Kidney (tissue), 14 donors: Measurements from ENCODE around the gene PNLIPRP2. TPM values are rescaled to one million over a fixed set of nuclear protein-coding genes. Genes with fewer than 3 reads are reported as not detected.

Source experiments
- DNase-seq, 5 donors: peaks; one replicate each; pipeline ENCODE4 v3.0.0-alpha.2; 2013 to 2020
- FAIRE-seq: peaks from 2 replicates; lab custom pipeline; 2012; peaks lifted over from hg19 to GRCh38; lab: Jason Lieb, UNC
- H3K27ac ChIP-seq, 2 donors: one replicate each; pipeline ENCODE4 v1.7.0; 2013; ENCODE audit warnings: low read depth in 2 of 2, low read length in 2 of 2, inconsistent platforms in 1 of 2
- H3K27me3 ChIP-seq: one replicate; pipeline ENCODE4 v1.7.1; 2013; ENCODE audit warnings: low read length, inconsistent platforms; ENCODE audit not compliant: control insufficient read depth, insufficient read depth
- H3K36me3 ChIP-seq, 3 donors: one replicate each; pipeline versions ENCODE4 v1.7.0 to v1.7.1; 2013; ENCODE audit warnings: low read length in 3 of 3, control low read depth in 1 of 3, inconsistent platforms in 1 of 3; ENCODE audit not compliant: insufficient read depth in 3 of 3, control insufficient read depth in 2 of 3
- H3K4me1 ChIP-seq, 3 donors: one replicate each; pipeline versions ENCODE4 v1.7.0 to v1.7.1; 2013; ENCODE audit warnings: low read length in 3 of 3, inconsistent platforms in 1 of 3, low read depth in 1 of 3; ENCODE audit not compliant: control insufficient read depth in 2 of 3, insufficient read depth in 2 of 3
- H3K4me3 ChIP-seq, 3 donors: one replicate each; pipeline versions ENCODE4 v1.7.0 to v1.8.1; 2013; ENCODE audit warnings: low read length in 3 of 3, control low read depth in 1 of 3, inconsistent platforms in 1 of 3
- H3K9ac ChIP-seq, 3 donors: one replicate each; pipeline versions ENCODE4 v1.7.0 to v1.7.1; 2013; ENCODE audit warnings: low read length in 3 of 3, control low read depth in 1 of 3, inconsistent platforms in 1 of 3
- H3K9me3 ChIP-seq, 3 donors: one replicate each; pipeline versions ENCODE4 v1.7.0 to v1.7.1; 2013; ENCODE audit warnings: low read length in 3 of 3, control low read depth in 1 of 3, inconsistent platforms in 1 of 3; ENCODE audit not compliant: control insufficient read depth in 2 of 3, insufficient read depth in 1 of 3
- intact Hi-C: fragments of 100-400 bp; cut with DNase I; formaldehyde crosslinking; loops from one replicate; pipeline ENCODE4 v1.11.1; 2022
- polyA plus RNA-seq: library from polyadenylated mRNA; stranded (reverse); fragments of 350-450 nt; fragmentation: Illumina TruSeq; extraction: RNeasy Lipid Tissue Mini Kit (QIAGEN cat#74804); gene quantifications from one replicate; pipeline ENCODE4 v1.2.3, GENCODE V29; 2014; ENCODE audit warnings: low read depth, low replicate concordance; ENCODE audit not compliant: insufficient read depth
- total RNA-seq: library from RNA; stranded (reverse); fragmentation: NEBNext Ultra II Directional; extraction: Animal tissue kit (Norgen Biotek cat#: 25700); gene quantifications from one replicate; pipeline ENCODE4 v1.2.1, GENCODE V29; 2021
- TF ChIP-seq, protein P1 (sequence below): IDR thresholded peaks from 3 replicates; pipeline ENCODE4 v1.5.1; 2012; ENCODE audit warnings: mild to moderate bottlenecking, moderate library complexity, borderline replicate concordance; ENCODE audit not compliant: insufficient read depth; ENCODE audit errors: extremely low read depth
- donor health status: control.
- donor health status: control.
- donor health status: control.
- donor health status: control.
- donor health status: control.
- donor health status: DM: yes; HTN: yes; CAD: no.
- donor health status: Normal renal cell carcinoma (clear cell type).

Gene PNLIPRP2
- total and polyA plus RNA-seq, 2 donors from 2014 or later = not detected

GRCh38 chr10:116613471-116613870 lies 7.3 kb upstream of the PNLIPRP2 start:
- no peak overlapping the region for H3K27ac ChIP-seq
- no peak for FAIRE-seq

DNA sequence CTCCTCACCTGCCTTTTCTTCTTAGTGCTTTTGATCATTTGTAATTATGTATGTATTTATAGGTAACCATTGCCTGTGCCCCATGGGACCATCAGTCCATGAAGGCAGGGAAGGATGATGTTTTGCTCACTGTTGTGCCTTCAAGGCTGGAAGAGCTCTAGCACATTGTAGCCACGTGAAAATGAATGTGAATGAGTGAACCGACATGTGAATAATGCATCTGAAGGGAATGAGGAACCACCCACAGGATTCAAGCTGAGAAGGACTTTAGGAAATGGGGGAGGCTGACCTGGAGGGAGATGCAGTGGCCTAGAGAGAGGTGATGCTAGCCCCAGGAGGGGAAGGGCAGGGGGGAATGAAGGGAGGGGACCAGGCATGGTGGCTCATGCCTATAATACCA lies 6.0 kb upstream of the PNLIPRP2 start:
- Histone ChIP-seq H3K36me3 (no peaks in the 10 kb centered on the region), H3K4me1 (no peaks in the 10 kb centered on the region), H3K27ac (no peak overlapping the region), H3K9ac (no peak overlapping the region), H3K27me3 (no peaks in the 10 kb centered on the region), H3K4me3 (no peak overlapping the region), H3K9me3 (peaks cover 0 to 3% (median 0%) of the 10 kb centered on the region in 3 donors)
- DNase-seq = no peak
- intact Hi-C loops = no loop called here
- TF ChIP-seq, protein P1, sequence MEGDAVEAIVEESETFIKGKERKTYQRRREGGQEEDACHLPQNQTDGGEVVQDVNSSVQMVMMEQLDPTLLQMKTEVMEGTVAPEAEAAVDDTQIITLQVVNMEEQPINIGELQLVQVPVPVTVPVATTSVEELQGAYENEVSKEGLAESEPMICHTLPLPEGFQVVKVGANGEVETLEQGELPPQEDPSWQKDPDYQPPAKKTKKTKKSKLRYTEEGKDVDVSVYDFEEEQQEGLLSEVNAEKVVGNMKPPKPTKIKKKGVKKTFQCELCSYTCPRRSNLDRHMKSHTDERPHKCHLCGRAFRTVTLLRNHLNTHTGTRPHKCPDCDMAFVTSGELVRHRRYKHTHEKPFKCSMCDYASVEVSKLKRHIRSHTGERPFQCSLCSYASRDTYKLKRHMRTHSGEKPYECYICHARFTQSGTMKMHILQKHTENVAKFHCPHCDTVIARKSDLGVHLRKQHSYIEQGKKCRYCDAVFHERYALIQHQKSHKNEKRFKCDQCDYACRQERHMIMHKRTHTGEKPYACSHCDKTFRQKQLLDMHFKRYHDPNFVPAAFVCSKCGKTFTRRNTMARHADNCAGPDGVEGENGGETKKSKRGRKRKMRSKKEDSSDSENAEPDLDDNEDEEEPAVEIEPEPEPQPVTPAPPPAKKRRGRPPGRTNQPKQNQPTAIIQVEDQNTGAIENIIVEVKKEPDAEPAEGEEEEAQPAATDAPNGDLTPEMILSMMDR = no peak
- FAIRE-seq = no peak

More at GRCh38 chr10:116613471-116613870, 7.3 kb upstream of the PNLIPRP2 start:
- Histone ChIP-seq H3K9me3 (peaks cover 0 to 3% (median 0%) of the 10 kb centered on the region in 3 donors), H3K4me1 (no peaks in the 10 kb centered on the region), H3K27me3 (no peaks in the 10 kb centered on the region), H3K4me3 (no peak overlapping the region), H3K36me3 (no peaks in the 10 kb centered on the region), H3K9ac (no peak overlapping the region)
- TF ChIP-seq, protein P1 = no peak
- DNase-seq = no peak
- intact Hi-C loops = no loop called here

DNA sequence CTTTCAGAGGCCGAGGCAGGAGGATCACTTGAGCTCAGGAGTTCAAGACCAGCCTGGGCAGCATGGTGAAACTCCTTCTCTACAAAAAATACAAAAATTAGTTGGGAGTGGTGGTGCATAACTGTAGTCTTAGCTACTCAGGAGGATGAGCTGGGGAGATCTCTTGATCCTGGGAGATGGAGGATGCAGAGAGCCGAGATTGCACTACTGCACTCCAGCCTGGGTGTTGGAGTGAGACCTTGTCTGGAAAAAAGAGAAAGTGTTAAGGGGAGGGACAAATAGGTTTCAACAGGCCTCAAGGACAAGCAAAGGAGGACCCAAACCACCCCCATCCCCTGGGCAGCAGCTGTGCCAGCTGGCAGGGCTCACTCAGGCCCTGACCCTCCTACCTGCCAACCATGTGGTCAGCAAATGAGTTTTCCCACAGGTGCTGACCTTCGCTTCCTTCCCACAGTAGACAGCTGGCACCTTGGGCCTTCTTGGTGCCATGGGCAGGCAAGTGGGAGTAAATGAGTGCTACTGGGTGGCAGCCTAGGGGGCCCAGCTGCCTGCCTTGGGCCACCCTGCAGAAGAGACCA lies 5.5 kb upstream of the PNLIPRP2 start:
- intact Hi-C loops = no loop called here
- Histone ChIP-seq H3K27ac (no peak overlapping the region), H3K4me3 (no peak overlapping the region)

More for the DNA sequence above, 5.5 kb upstream of the PNLIPRP2 start:
- H3K9me3 ChIP-seq = peaks cover 0 to 3% (median 0%) of the 10 kb centered on the region in 3 donors
- H3K9ac ChIP-seq = no peak overlapping the region
- DNase-seq = no peak
- no peaks in the 10 kb centered on the region for H3K27me3 ChIP-seq
- TF ChIP-seq, protein P1 = no peak
- H3K4me1 ChIP-seq = no peaks in the 10 kb centered on the region
- no peaks in the 10 kb centered on the region for H3K36me3 ChIP-seq
- FAIRE-seq = no peak
